NCI-H1105 (cell line): ENCODE results near the gene CDK15.
A peak's percentile ranks its signal among the peaks of the same experiment; 100 is the strongest.

Experiments
- DNase-seq: peaks from one replicate; lab custom pipeline; 2025; lab: John Stamatoyannopoulos, UW

CDK15 gene

GRCh38 chr2:201909961-201910361 lies 103.6 kb downstream of the CDK15 start:
- no peak for DNase-seq

GRCh38 chr2:201911372-201911771 lies 105.0 kb downstream of the CDK15 start:
- DNase-seq: no peak

GRCh38 chr2:201913201-201913600 lies 106.9 kb downstream of the CDK15 start:
- DNase-seq: no peak

- no peak for DNase-seq
Observed at GRCh38 chr2:201915446-201915845, 109.1 kb downstream of the CDK15 start.

- no peak for DNase-seq
Observed at GRCh38 chr2:201916565-201916964, 110.2 kb downstream of the CDK15 start.

GRCh38 chr2:201918616-201919307 lies 112.4 kb downstream of the CDK15 start:
- DNase-seq: no peak

GRCh38 chr2:201919308-201919634 lies 112.9 kb downstream of the CDK15 start:
- no peak for DNase-seq

GRCh38 chr2:201923436-201924328 lies 117.3 kb downstream of the CDK15 start:
- no peak for DNase-seq

GRCh38 chr2:201924453-201924852 lies 118.1 kb downstream of the CDK15 start:
- no peak for DNase-seq

- no peak for DNase-seq
Observed at GRCh38 chr2:201925056-201925455, 118.7 kb downstream of the CDK15 start.

GRCh38 chr2:201926067-201926466 lies 119.7 kb downstream of the CDK15 start:
- DNase-seq: no peak

- DNase-seq: no peak
Observed at GRCh38 chr2:201928363-201928762, 122.0 kb downstream of the CDK15 start.

- DNase-seq: peak; percentile 12
Observed at GRCh38 chr2:201929281-201930026, 123.1 kb downstream of the CDK15 start.

GRCh38 chr2:201930043-201930442 lies 123.7 kb downstream of the CDK15 start:
- no peak for DNase-seq

GRCh38 chr2:201930831-201931230 lies 124.5 kb downstream of the CDK15 start:
- DNase-seq: no peak

GRCh38 chr2:201931475-201931874 lies 125.1 kb downstream of the CDK15 start:
- DNase-seq: no peak

GRCh38 chr2:201931951-201932350 lies 125.6 kb downstream of the CDK15 start:
- no peak for DNase-seq

GRCh38 chr2:201932511-201932910 lies 126.2 kb downstream of the CDK15 start:
- DNase-seq: no peak

GRCh38 chr2:201933792-201934237 lies 127.5 kb downstream of the CDK15 start:
- no peak for DNase-seq

GRCh38 chr2:201936817-201937216 lies 130.5 kb downstream of the CDK15 start:
- no peak for DNase-seq

- DNase-seq: no peak
Observed at GRCh38 chr2:201937343-201937742, 131.0 kb downstream of the CDK15 start.

- DNase-seq: no peak
Observed at GRCh38 chr2:201938156-201938775, 131.9 kb downstream of the CDK15 start.
